Sigmoid colon (tissue), 7 donors: Measurements from ENCODE around the gene DDX39A. TPM values are rescaled to one million over a fixed set of nuclear protein-coding genes. Genes with fewer than 3 reads are reported as not detected.
A peak's percentile ranks its signal among the peaks of the same experiment; 100 is the strongest.

Experiments
- DNase-seq: peaks from one replicate; pipeline ENCODE4 v3.0.0-alpha.2; 2019
- H3K27ac ChIP-seq, 4 donors: fragments of 200-600 bp; sonication (generic); one replicate each; pipeline ENCODE4 v1.5.1; 2016 to 2019; ENCODE audit warnings: mild to moderate bottlenecking in 1 of 4
- H3K27me3 ChIP-seq, 3 donors: fragments of 200-600 bp; sonication (generic); one replicate each; pipeline ENCODE4 v1.5.1; 2019; ENCODE audit warnings: mild to moderate bottlenecking in 1 of 3
- H3K36me3 ChIP-seq, 4 donors: fragments of 200-600 bp; sonication (generic); one replicate each; pipeline ENCODE4 v1.5.1; 2016 to 2019
- H3K4me1 ChIP-seq, 4 donors: fragments of 200-600 bp; sonication (generic); one replicate each; pipeline ENCODE4 v1.5.1; 2017 to 2019
- H3K4me3 ChIP-seq, 4 donors: fragments of 200-600 bp; sonication (generic); one replicate each; pipeline ENCODE4 v1.5.1; 2017 to 2019; ENCODE audit warnings: mild to moderate bottlenecking in 2 of 4, moderate library complexity in 1 of 4
- H3K9me3 ChIP-seq, 4 donors: fragments of 200-600 bp in 3 of 4; sonication (generic) in 3 of 4; one replicate each; pipeline versions ENCODE4 v1.5.1 to v1.6.1; 2013 to 2019
- CTCF ChIP-seq, 4 experiments: fragments of 450-650 bp in 3 of 4; fragments of 200-600 bp in 1 of 4; IDR thresholded peaks; one replicate each; pipeline ENCODE4 v1.5.1; 2016 to 2019; ENCODE audit warnings: antibody characterized with exemption in 4 of 4, mild to moderate bottlenecking in 3 of 4, moderate library complexity in 2 of 4
- EP300 ChIP-seq, 4 donors: sonication (generic); formaldehyde crosslinking; IDR thresholded peaks; one replicate each; pipeline ENCODE4 v1.6.1; 2017; ENCODE audit warnings: antibody characterized with exemption in 4 of 4
- POLR2A ChIP-seq, 2 donors: fragments of 450-650 bp; IDR thresholded peaks; one replicate each; pipeline ENCODE4 v1.6.1; 2016; ENCODE audit warnings: antibody characterized with exemption in 2 of 2, mild to moderate bottlenecking in 2 of 2, moderate library complexity in 2 of 2
- POLR2AphosphoS5 ChIP-seq, 4 donors: sonication (generic); formaldehyde crosslinking; IDR thresholded peaks; one replicate each; pipeline ENCODE4 v1.6.1; 2017; ENCODE audit warnings: antibody characterized with exemption in 4 of 4
- WGBS, 2 donors: extraction: QIAGEN DNeasy Blood & Tissue Kit; methylation state at CpG; one replicate each; pipeline ENCODE4 v1.1.7; 2013; 5-methylcytosine and 5-hydroxymethylcytosine counted together
- intact Hi-C: fragments of 100-400 bp; cut with DNase I; formaldehyde crosslinking; loops from one replicate; pipeline ENCODE4 v1.15.1; 2023
- polyA plus RNA-seq, 3 donors: library from polyadenylated mRNA; stranded (reverse); fragments of 200-250 nt; gene quantifications; one replicate each; pipeline ENCODE4 v1.2.3, GENCODE V29; 2013
- total RNA-seq, 4 donors: library from RNA; depleted of rRNA; stranded (reverse); fragments of >200 nt; gene quantifications; one replicate each; pipeline ENCODE4 v1.1.0, GENCODE V29; 2016
- donor health status: healthy with polysubstance abuse.
- donor health status: Bipolar disorder and iron deficiency.
- donor health status: healthy.

DDX39A gene
- total and polyA plus RNA-seq, 7 donors, result 37.8 to 161 (median 43.6) TPM

- TF ChIP-seq POLR2AphosphoS5 (IDR thresholded peaks at IDR 0.05) (no peak), CTCF (IDR thresholded peaks at IDR 0.05) (no peak), POLR2A (IDR thresholded peaks at IDR 0.05) (no peak), EP300 (IDR thresholded peaks at IDR 0.05) (no peak)
- no peaks in the 10 kb centered on the region for H3K9me3 ChIP-seq
- intact Hi-C loops, result loop anchor here (2.0 kb wide), 1 partner anchor 25 kb away; no protein-coding TSS in a partner anchor
- WGBS, 2 donors, result 1 to 12% methylated on average over 18 of the region's 18 CpGs
- no peaks in the 10 kb centered on the region for H3K27me3 ChIP-seq
- peak overlapping the region; percentile 85 to 90 (median 90) for H3K27ac ChIP-seq
- peak overlapping the region; percentile 46 to 72 (median 62) for H3K4me3 ChIP-seq
- no peaks in the 10 kb centered on the region for H3K36me3 ChIP-seq
- H3K4me1 ChIP-seq, result peaks cover 2 to 63% (median 56%) of the 10 kb centered on the region in 4 donors
- peak; percentile 77 for DNase-seq
Observed at GRCh38 chr19:14381689-14382474, 37.3 kb downstream of the DDX39A start.

GRCh38 chr19:14379294-14380065 lies 39.7 kb downstream of the DDX39A start:
- no peaks in the 10 kb centered on the region for H3K36me3 ChIP-seq
- WGBS, 2 donors, result 66 to 79% methylated on average over 9 of the region's 9 CpGs
- no peak for DNase-seq
- no peaks in the 10 kb centered on the region for H3K27me3 ChIP-seq
- H3K4me3 ChIP-seq, result no peak overlapping the region
- TF ChIP-seq POLR2AphosphoS5 (IDR thresholded peaks at IDR 0.05), result peak in 3 of 4 donors; percentile 40 to 50 (median 43)
- TF ChIP-seq EP300 (IDR thresholded peaks at IDR 0.05), result no peak
- H3K4me1 ChIP-seq, result peaks cover 2 to 82% (median 75%) of the 10 kb centered on the region in 4 donors
- intact Hi-C loops, result loop anchor here (2.0 kb wide), 1 partner anchor 27 kb away; no protein-coding TSS in a partner anchor
- peak overlapping the region; percentile 85 to 90 (median 90) for H3K27ac ChIP-seq
- H3K9me3 ChIP-seq, result no peaks in the 10 kb centered on the region

- Histone ChIP-seq H3K36me3 (no peaks in the 10 kb centered on the region), H3K27ac (peak overlapping the region; percentile 85 to 90 (median 90)), H3K9me3 (no peaks in the 10 kb centered on the region), H3K4me1 (peaks cover 2 to 76% (median 69%) of the 10 kb centered on the region in 4 donors), H3K4me3 (no peak overlapping the region), H3K27me3 (no peaks in the 10 kb centered on the region)
- TF ChIP-seq EP300 (IDR thresholded peaks at IDR 0.05), result no peak
- TF ChIP-seq POLR2AphosphoS5 (IDR thresholded peaks at IDR 0.05), result no peak
- no peak for TF ChIP-seq CTCF (IDR thresholded peaks at IDR 0.05)
- no peak for TF ChIP-seq POLR2A (IDR thresholded peaks at IDR 0.05)
- intact Hi-C loops, result no loop called here
- 85 to 86% methylated on average over 4 of the region's 4 CpGs for WGBS, 2 donors
- DNase-seq, result no peak
Observed at GRCh38 chr19:14378890-14379289, 40.3 kb downstream of the DDX39A start.

- Histone ChIP-seq H3K27me3 (no peaks in the 10 kb centered on the region), H3K36me3 (no peaks in the 10 kb centered on the region), H3K4me1 (peaks cover 2 to 67% (median 61%) of the 10 kb centered on the region in 4 donors), H3K27ac (peak overlapping the region in 2 of 4 donors; percentile 85 to 90), H3K9me3 (no peaks in the 10 kb centered on the region), H3K4me3 (peak overlapping the region in 1 of 4 donors; percentile 7)
- WGBS, 2 donors, result 83% methylated on average over 13 of the region's 13 CpGs
- TF ChIP-seq POLR2A (IDR thresholded peaks at IDR 0.05) (no peak), CTCF (IDR thresholded peaks at IDR 0.05) (no peak)
- DNase-seq, result no peak
- intact Hi-C loops, result no loop called here
Observed at GRCh38 chr19:14377883-14378328, 41.2 kb downstream of the DDX39A start.
